Measurements from ENCODE around the gene RUNX1.
A peak's percentile ranks its signal among the peaks of the same experiment; 100 is the strongest.

Gene RUNX1

GRCh38 chr21:34783815-34784214 lies 265.3 kb downstream of the RUNX1 start:
- DNase-seq (ENCODE audit: low spot score), result no peak

GRCh38 chr21:34782506-34783360 lies 266.4 kb downstream of the RUNX1 start:
- no peak for DNase-seq (ENCODE audit: low spot score)

- DNase-seq (ENCODE audit: low spot score), result no peak
These were observed 267.6 kb downstream of the RUNX1 start for GRCh38 chr21:34781526-34781925.

GRCh38 chr21:34779860-34780259 lies 269.2 kb downstream of the RUNX1 start:
- DNase-seq (ENCODE audit: low spot score), result no peak

- no peak for DNase-seq (ENCODE audit: low spot score)
These were observed 273.3 kb downstream of the RUNX1 start for GRCh38 chr21:34775793-34776192.

- no peak for DNase-seq (ENCODE audit: low spot score)
These were observed 274.4 kb downstream of the RUNX1 start for GRCh38 chr21:34774750-34775149.

- no peak for DNase-seq (ENCODE audit: low spot score)
These were observed 277.5 kb downstream of the RUNX1 start for GRCh38 chr21:34771512-34772028.

GRCh38 chr21:34770576-34770975 lies 278.5 kb downstream of the RUNX1 start:
- DNase-seq (ENCODE audit: low spot score), result no peak

- no peak for DNase-seq (ENCODE audit: low spot score)
These were observed 280.8 kb downstream of the RUNX1 start for GRCh38 chr21:34768326-34768725.

- no peak for DNase-seq (ENCODE audit: low spot score)
These were observed 282.2 kb downstream of the RUNX1 start for GRCh38 chr21:34766862-34767261.

GRCh38 chr21:34765619-34766018 lies 283.5 kb downstream of the RUNX1 start:
- DNase-seq (ENCODE audit: low spot score), result no peak

GRCh38 chr21:34764715-34765284 lies 284.3 kb downstream of the RUNX1 start:
- DNase-seq (ENCODE audit: low spot score), result no peak

GRCh38 chr21:34762786-34763185 lies 286.3 kb downstream of the RUNX1 start:
- DNase-seq (ENCODE audit: low spot score), result no peak

GRCh38 chr21:34761758-34762330 lies 287.3 kb downstream of the RUNX1 start:
- no peak for DNase-seq (ENCODE audit: low spot score)

GRCh38 chr21:34754690-34755647 lies 294.1 kb downstream of the RUNX1 start:
- DNase-seq (ENCODE audit: low spot score), result no peak

- no peak for DNase-seq (ENCODE audit: low spot score)
These were observed 300.2 kb downstream of the RUNX1 start for GRCh38 chr21:34748862-34749261.

- peak; percentile 53 for DNase-seq (ENCODE audit: low spot score)
These were observed 303.4 kb downstream of the RUNX1 start for GRCh38 chr21:34745557-34746255.

GRCh38 chr21:34744801-34745200 lies 304.3 kb downstream of the RUNX1 start:
- DNase-seq (ENCODE audit: low spot score), result no peak

- no peak for DNase-seq (ENCODE audit: low spot score)
These were observed 305.3 kb downstream of the RUNX1 start for GRCh38 chr21:34743831-34744230.

GRCh38 chr21:34743285-34743684 lies 305.8 kb downstream of the RUNX1 start:
- no peak for DNase-seq (ENCODE audit: low spot score)

GRCh38 chr21:34740198-34740597 lies 308.9 kb downstream of the RUNX1 start:
- no peak for DNase-seq (ENCODE audit: low spot score)

Measured in CD4-positive, alpha-beta T cell treated with Interleukin-6 at 100 ng/mL for 8 hours (primary cell).